Islet precursor cell (in vitro differentiated cells): ENCODE results near the gene LCN12.
A peak's percentile ranks its signal among the peaks of the same experiment; 100 is the strongest.

Experiments used
- DNase-seq: peaks from one replicate; pipeline ENCODE4 v3.0.0-alpha.2; 2018

Gene LCN12

GRCh38 chr9:136927343-136928271, 24.5 kb upstream of the LCN12 start:
- peak; percentile 49 for DNase-seq

- no peak for DNase-seq
Observed at GRCh38 chr9:136928591-136928990, 23.5 kb upstream of the LCN12 start.

GRCh38 chr9:136930014-136930413, 22.1 kb upstream of the LCN12 start:
- DNase-seq = no peak

GRCh38 chr9:136931611-136932130, 20.4 kb upstream of the LCN12 start:
- DNase-seq = no peak

- no peak for DNase-seq
Observed at GRCh38 chr9:136934277-136934676, 17.8 kb upstream of the LCN12 start.

- no peak for DNase-seq
Observed at GRCh38 chr9:136935651-136936050, 16.4 kb upstream of the LCN12 start.

GRCh38 chr9:136936645-136937170, 15.4 kb upstream of the LCN12 start:
- peak; percentile 28 for DNase-seq

GRCh38 chr9:136937186-136938001, 14.7 kb upstream of the LCN12 start:
- DNase-seq = no peak

- DNase-seq = no peak
Observed at GRCh38 chr9:136939431-136939995, 12.6 kb upstream of the LCN12 start.

GRCh38 chr9:136939996-136940525, 12.0 kb upstream of the LCN12 start:
- DNase-seq = no peak

- no peak for DNase-seq
Observed at GRCh38 chr9:136940526-136941230, 11.4 kb upstream of the LCN12 start.

GRCh38 chr9:136941231-136942111, 10.6 kb upstream of the LCN12 start:
- no peak for DNase-seq

- DNase-seq = peak; percentile 47
Observed at GRCh38 chr9:136942112-136942880, 9.8 kb upstream of the LCN12 start.

GRCh38 chr9:136942881-136943230, 9.2 kb upstream of the LCN12 start:
- no peak for DNase-seq

GRCh38 chr9:136943291-136944211, 8.5 kb upstream of the LCN12 start:
- DNase-seq = peak; percentile 53

GRCh38 chr9:136944212-136944518, 7.9 kb upstream of the LCN12 start:
- no peak for DNase-seq

GRCh38 chr9:136944519-136945332, 7.3 kb upstream of the LCN12 start, which contains the start of the genes C8G and FBXW5:
Gene C8G (plus strand): TSS chr9:136945243. CDS start chr9:136945321, 78 bp downstream.
Gene FBXW5 (minus strand): TSS chr9:136944738. CDS start chr9:136944083, 655 bp downstream.
- peak; percentile 96 for DNase-seq
